Measurements from ENCODE around the gene FRRS1. TPM values are rescaled to one million over a fixed set of nuclear protein-coding genes. Genes with fewer than 3 reads are reported as not detected.

FRRS1 gene
- total RNA-seq, result 1 to 10 TPM in 1 of 2 experiments, under 1 TPM in 1; 0.33 to 1.1 TPM
- polyA plus RNA-seq (2013, experiment 1 of 2), result 0.48 TPM
- polyA plus RNA-seq (2013, experiment 2 of 2), result 0.38 TPM
- total RNA-seq, result 0.09 to 5.4 (median 0.97) reads per million in 172 experiments

DNA sequence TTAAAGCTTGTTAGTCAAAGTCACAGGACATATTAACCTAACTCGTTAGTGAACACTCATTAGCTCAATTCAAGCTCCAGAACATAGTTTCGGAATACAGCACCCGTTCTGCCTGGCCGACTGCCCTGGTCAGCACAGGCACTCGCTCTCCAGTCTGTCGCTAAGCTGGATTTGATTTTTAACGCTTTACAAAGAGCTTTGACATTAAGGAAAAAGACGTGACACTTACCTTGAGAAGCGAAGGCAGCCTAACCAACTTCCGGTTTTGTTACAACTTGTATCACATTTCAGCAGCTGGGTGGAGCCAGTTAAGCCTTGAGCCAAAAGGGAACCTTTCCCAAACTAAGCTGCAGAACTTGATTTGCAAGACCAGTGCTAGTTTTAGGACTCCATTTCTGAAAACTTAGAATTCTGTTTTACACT lies at the start of gene FRRS1:
Gene FRRS1 (minus strand): TSS at position 258 of the 423 bp plus-strand sequence. CDS start 17,867 bp downstream, outside the sequence.
- POLR2A ChIA-PET, result interaction anchor here (0.6 to 1.3 kb wide), 5 partner anchors 9 to 961 kb away, joined by 3 to 4 read pairs (median 3); partner anchors contain the start of gene AGL
- ATAC-seq (ENCODE audit: poor library complexity) (peak; percentile 60), DNase-seq (peak in 10 of 14 experiments; percentile 1 to 61 (median 10))
- H3K4me1 Mint-ChIP-seq (ENCODE audit: low read depth), result peaks cover 8% of the 10 kb centered on the region
- Histone ChIP-seq H3K9me3 (ENCODE audit: control insufficient read depth in 1 of 2, insufficient read depth in 1 of 2, low read length in 2 of 2) (no peaks in the 10 kb centered on the region), H3K36me3 (ENCODE audit: insufficient read depth, low read length) (no peaks in the 10 kb centered on the region), H3K27ac (ENCODE audit: low read depth in 1 of 2, low read length in 2 of 2) (no peak within 1 kb of the TSS), H3K4me1 (ENCODE audit: insufficient read depth, low read length) (peaks cover 2% of the 10 kb centered on the region), H3K27me3 (ENCODE audit: control insufficient read depth in 1 of 2, insufficient read depth in 2 of 2, low read length in 2 of 2) (no peaks in the 10 kb centered on the region), H3K4me3 (ENCODE audit: low read length) (peak within 1 kb of the TSS; percentile 60)
- H3K27ac Mint-ChIP-seq, result peak within 1 kb of the TSS; percentile 61
- H3K9me3 Mint-ChIP-seq, result no peaks in the 10 kb centered on the region
- TF ChIP-seq, protein P1, sequence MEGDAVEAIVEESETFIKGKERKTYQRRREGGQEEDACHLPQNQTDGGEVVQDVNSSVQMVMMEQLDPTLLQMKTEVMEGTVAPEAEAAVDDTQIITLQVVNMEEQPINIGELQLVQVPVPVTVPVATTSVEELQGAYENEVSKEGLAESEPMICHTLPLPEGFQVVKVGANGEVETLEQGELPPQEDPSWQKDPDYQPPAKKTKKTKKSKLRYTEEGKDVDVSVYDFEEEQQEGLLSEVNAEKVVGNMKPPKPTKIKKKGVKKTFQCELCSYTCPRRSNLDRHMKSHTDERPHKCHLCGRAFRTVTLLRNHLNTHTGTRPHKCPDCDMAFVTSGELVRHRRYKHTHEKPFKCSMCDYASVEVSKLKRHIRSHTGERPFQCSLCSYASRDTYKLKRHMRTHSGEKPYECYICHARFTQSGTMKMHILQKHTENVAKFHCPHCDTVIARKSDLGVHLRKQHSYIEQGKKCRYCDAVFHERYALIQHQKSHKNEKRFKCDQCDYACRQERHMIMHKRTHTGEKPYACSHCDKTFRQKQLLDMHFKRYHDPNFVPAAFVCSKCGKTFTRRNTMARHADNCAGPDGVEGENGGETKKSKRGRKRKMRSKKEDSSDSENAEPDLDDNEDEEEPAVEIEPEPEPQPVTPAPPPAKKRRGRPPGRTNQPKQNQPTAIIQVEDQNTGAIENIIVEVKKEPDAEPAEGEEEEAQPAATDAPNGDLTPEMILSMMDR (IDR thresholded peaks at IDR 0.05), result no peak
- no peaks in the 10 kb centered on the region for H3K36me3 Mint-ChIP-seq (ENCODE audit: low read depth)
- H3K4me3 Mint-ChIP-seq, result peak within 1 kb of the TSS; percentile 95
- no peaks in the 10 kb centered on the region for H3K27me3 Mint-ChIP-seq
- CTCF ChIA-PET, result interaction anchor here (1.0 to 1.6 kb wide), 2 partner anchors 10 to 18 kb away, joined by 3 read pairs; no protein-coding TSS in a partner anchor
- intact Hi-C loops (cut with DNase I, micrococcal nuclease), result no loop called here

DNA sequence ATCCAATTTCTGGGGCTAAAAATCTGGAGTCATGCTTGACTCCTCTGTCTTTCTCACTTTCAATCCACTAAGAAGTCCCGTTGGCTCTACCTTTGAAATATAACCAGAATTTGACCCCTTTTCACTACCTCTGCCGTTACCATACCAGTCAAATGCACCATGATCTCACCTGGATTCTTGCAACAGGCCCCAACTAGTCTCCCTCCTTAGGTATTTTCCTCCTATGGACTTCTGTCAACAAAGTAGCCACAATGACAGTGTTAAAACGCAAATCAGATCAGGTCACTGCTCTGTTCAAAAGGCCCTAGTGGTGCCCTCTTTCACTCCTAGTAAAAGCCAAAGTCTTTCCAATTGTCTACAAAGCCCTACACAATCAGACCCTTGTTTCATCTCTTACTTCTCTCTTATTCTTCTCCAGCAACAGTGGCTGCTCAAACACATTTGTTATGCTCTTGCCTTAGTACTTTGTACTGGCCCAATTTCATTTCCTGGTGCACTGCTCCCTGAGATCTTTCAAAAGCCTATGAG lies 48.0 kb upstream of the FRRS1 start:
- Mint-ChIP-seq H3K27me3 (peaks cover 9% of the 10 kb centered on the region), H3K36me3 (ENCODE audit: low read depth) (no peaks in the 10 kb centered on the region), H3K9me3 (no peaks in the 10 kb centered on the region), H3K27ac (no peak overlapping the region), H3K4me1 (ENCODE audit: low read depth) (no peaks in the 10 kb centered on the region), H3K4me3 (no peak overlapping the region)
- Histone ChIP-seq H3K4me3 (ENCODE audit: low read length) (no peak overlapping the region), H3K27me3 (ENCODE audit: control insufficient read depth in 1 of 2, insufficient read depth in 2 of 2, low read length in 2 of 2) (no peaks in the 10 kb centered on the region), H3K9me3 (ENCODE audit: control insufficient read depth in 1 of 2, insufficient read depth in 1 of 2, low read length in 2 of 2) (no peaks in the 10 kb centered on the region), H3K4me1 (ENCODE audit: insufficient read depth, low read length) (no peaks in the 10 kb centered on the region), H3K36me3 (ENCODE audit: insufficient read depth, low read length) (no peaks in the 10 kb centered on the region), H3K27ac (ENCODE audit: low read depth in 1 of 2, low read length in 2 of 2) (no peak overlapping the region)
- DNase-seq (no peak), ATAC-seq (ENCODE audit: poor library complexity) (no peak)
- intact Hi-C loops (cut with DNase I, micrococcal nuclease), result no loop called here
- TF ChIP-seq, protein P1 (IDR thresholded peaks at IDR 0.05), result no peak
- ChIA-PET CTCF (no interaction called here), POLR2A (no interaction called here)

DNA sequence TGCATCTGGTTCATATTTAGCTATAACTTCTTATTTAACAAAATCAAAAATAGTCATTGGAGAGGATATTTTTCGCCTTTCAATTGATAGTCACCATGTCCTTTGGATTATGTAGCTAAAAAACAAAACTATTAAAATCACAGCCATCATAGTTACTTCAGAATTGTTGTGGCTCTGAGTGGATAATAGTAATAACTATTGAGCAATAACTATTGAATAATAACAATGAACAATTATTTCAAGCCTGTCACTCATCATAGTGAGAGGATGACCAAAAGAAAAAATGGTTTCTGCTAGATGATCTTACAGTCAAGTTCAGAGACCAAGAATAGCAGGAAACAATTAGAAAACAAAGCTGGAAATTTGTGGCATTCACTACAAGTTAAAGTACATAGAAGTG lies 45.3 kb upstream of the FRRS1 start:
- Mint-ChIP-seq H3K27ac (no peak overlapping the region), H3K4me1 (ENCODE audit: low read depth) (peaks cover 7% of the 10 kb centered on the region), H3K27me3 (peaks cover 19% of the 10 kb centered on the region), H3K4me3 (no peak overlapping the region), H3K36me3 (ENCODE audit: low read depth) (no peaks in the 10 kb centered on the region), H3K9me3 (no peaks in the 10 kb centered on the region)
- TF ChIP-seq, protein P1 (IDR thresholded peaks at IDR 0.05), result no peak
- no peaks in the 10 kb centered on the region for H3K9me3 ChIP-seq (ENCODE audit: control insufficient read depth in 1 of 2, insufficient read depth in 1 of 2, low read length in 2 of 2)
- DNase-seq (no peak), ATAC-seq (ENCODE audit: poor library complexity) (no peak)
- H3K27ac ChIP-seq (ENCODE audit: low read depth in 1 of 2, low read length in 2 of 2), result no peak overlapping the region
- ChIA-PET CTCF (no interaction called here), POLR2A (no interaction called here)
- H3K27me3 ChIP-seq (ENCODE audit: control insufficient read depth in 1 of 2, insufficient read depth in 2 of 2, low read length in 2 of 2), result peaks cover 5 to 13% of the 10 kb centered on the region in 2 experiments
- intact Hi-C loops (cut with DNase I, micrococcal nuclease), result no loop called here
- no peak overlapping the region for H3K4me3 ChIP-seq (ENCODE audit: low read length)
- no peaks in the 10 kb centered on the region for H3K4me1 ChIP-seq (ENCODE audit: insufficient read depth, low read length)
- H3K36me3 ChIP-seq (ENCODE audit: insufficient read depth, low read length), result no peaks in the 10 kb centered on the region
